ENCODE data around the gene PLXNA4. TPM values are rescaled to one million over a fixed set of nuclear protein-coding genes. Genes with fewer than 3 reads are reported as not detected.

PLXNA4 gene
- polyA plus RNA-seq, 2 of the 4 experiments (the other 2 are of a cell fraction), result 0.12 to 0.34 TPM

GRCh38 chr7:132142006-132142405 lies 434.3 kb downstream of the PLXNA4 start:
- FAIRE-seq (no peak), DNase-seq (ENCODE audit: low read depth in 1 of 2, low spot score in 1 of 2) (no peak), ATAC-seq (no peak)
- WGBS (ENCODE audit: missing lambda C conversion rate), result 96% methylated on average over 3 of the region's 3 CpGs
- Histone ChIP-seq H3K9me3 (no peaks in the 10 kb centered on the region), H3K4me3 (no peak overlapping the region), H3K27ac (peak overlapping the region in 1 of 2 experiments; percentile 30; a peak in 2 of 6 replicates), H3K4me2 (no peak overlapping the region), H3K4me1 (peaks cover 64% of the 10 kb centered on the region)
- POLR2A ChIA-PET, result no interaction called here
- CTCF ChIA-PET, result no interaction called here
- TF ChIP-seq HMGXB4 (CRISPR knock-in tag; IDR thresholded peaks at IDR 0.05; ENCODE audit: borderline replicate concordance), result no peak
- TF ChIP-seq ATOH8 (CRISPR knock-in tag; IDR thresholded peaks at IDR 0.05; ENCODE audit: low read depth), result no peak
- TF ChIP-seq NFE2L2 (conservative IDR thresholded peaks at IDR 0.05; ENCODE audit: low read length), result no peak
- TF ChIP-seq EHMT2 (IDR thresholded peaks at IDR 0.05; ENCODE audit: low read depth), result no peak
- no peak for TF ChIP-seq JUNB (IDR thresholded peaks at IDR 0.05)
- no peak for TF ChIP-seq PHF8 (IDR thresholded peaks at IDR 0.05; ENCODE audit: borderline replicate concordance, low read depth)
- no peak for TF ChIP-seq ELK1 (IDR thresholded peaks at IDR 0.05; ENCODE audit: low read depth, low read length)
- TF ChIP-seq REST (IDR thresholded peaks at IDR 0.05), result no peak
- TF ChIP-seq GATA3 (IDR thresholded peaks at IDR 0.05; ENCODE audit: borderline replicate concordance), result no peak
- TF ChIP-seq POLR2AphosphoS2 (conservative IDR thresholded peaks at IDR 0.05; ENCODE audit: low read length), result no peak
- TF ChIP-seq ESRRA (IDR thresholded peaks at IDR 0.05; ENCODE audit: borderline replicate concordance, low read length), result no peak
- no peak for TF ChIP-seq CBX8 (IDR thresholded peaks at IDR 0.05)
- TF ChIP-seq NPAS2 (CRISPR knock-in tag; IDR thresholded peaks at IDR 0.05; ENCODE audit: borderline replicate concordance), result no peak
- TF ChIP-seq TP53 (CRISPR knock-in tag; IDR thresholded peaks at IDR 0.05), result no peak

GRCh38 chr7:132141109-132141508 lies 435.2 kb downstream of the PLXNA4 start:
- POLR2A ChIA-PET, result no interaction called here
- TF ChIP-seq ELK1 (IDR thresholded peaks at IDR 0.05; ENCODE audit: low read depth, low read length), result no peak
- TF ChIP-seq PHF8 (IDR thresholded peaks at IDR 0.05; ENCODE audit: borderline replicate concordance, low read depth), result no peak
- TF ChIP-seq SREBF2 (IDR thresholded peaks at IDR 0.05), result no peak
- no peak for TF ChIP-seq JUN (IDR thresholded peaks at IDR 0.05)
- TF ChIP-seq ZNF302 (CRISPR knock-in tag; IDR thresholded peaks at IDR 0.05), result no peak
- TF ChIP-seq KDM1A (IDR thresholded peaks at IDR 0.05; ENCODE audit: low read depth), result no peak
- TF ChIP-seq JUNB (IDR thresholded peaks at IDR 0.05), result no peak
- TF ChIP-seq ZFP36 (IDR thresholded peaks at IDR 0.05; ENCODE audit: borderline replicate concordance, partially characterized antibody), result no peak
- TF ChIP-seq ZSCAN20 (CRISPR knock-in tag; IDR thresholded peaks at IDR 0.05), result no peak
- no peak for TF ChIP-seq NPAS2 (CRISPR knock-in tag; IDR thresholded peaks at IDR 0.05; ENCODE audit: borderline replicate concordance)
- no peak for TF ChIP-seq HOXB5 (CRISPR knock-in tag; IDR thresholded peaks at IDR 0.05)
- TF ChIP-seq FOSL2 (IDR thresholded peaks at IDR 0.05), result no peak
- no peak for TF ChIP-seq FOSL2 (CRISPR knock-in tag; IDR thresholded peaks at IDR 0.05)
- TF ChIP-seq RAD21 (conservative IDR thresholded peaks at IDR 0.05 in 1 of 2, IDR thresholded peaks at IDR 0.05 in 1 of 2), result no peak
- no peak for TF ChIP-seq ZC3H11A (IDR thresholded peaks at IDR 0.05)
- no peak for TF ChIP-seq CTCF (IDR thresholded peaks at IDR 0.05)
- TF ChIP-seq HES2 (IDR thresholded peaks at IDR 0.05), result no peak
- ATAC-seq, result no peak

More at GRCh38 chr7:132141109-132141508, 435.2 kb downstream of the PLXNA4 start:
- H3K27ac ChIP-seq, result peak overlapping the region; percentile 20 to 48; a peak in 3 of 6 replicates
- FAIRE-seq, result no peak
- no peak overlapping the region for H3K4me3 ChIP-seq
- no peak for DNase-seq (ENCODE audit: low read depth in 1 of 2, low spot score in 1 of 2)
- 92% methylated on average over 3 of the region's 3 CpGs for WGBS (ENCODE audit: missing lambda C conversion rate)
- H3K9me3 ChIP-seq, result no peaks in the 10 kb centered on the region
- CTCF ChIA-PET, result interaction anchor here (1.3 kb wide), 1 partner anchor 10 kb away, joined by 3 read pairs; no protein-coding TSS in a partner anchor
- H3K4me1 ChIP-seq, result peaks cover 59% of the 10 kb centered on the region
- no peak overlapping the region for H3K4me2 ChIP-seq

Measured in A549 (cell line).